Measurements from ENCODE around the gene H1-8.
A peak's percentile ranks its signal among the peaks of the same experiment; 100 is the strongest.
"Not testable (repeated sequence)": the region's sequence is repeated elsewhere in the genome, so short reads cannot be mapped to it uniquely, and the experiment has no call there.

Gene H1-8, protein sequence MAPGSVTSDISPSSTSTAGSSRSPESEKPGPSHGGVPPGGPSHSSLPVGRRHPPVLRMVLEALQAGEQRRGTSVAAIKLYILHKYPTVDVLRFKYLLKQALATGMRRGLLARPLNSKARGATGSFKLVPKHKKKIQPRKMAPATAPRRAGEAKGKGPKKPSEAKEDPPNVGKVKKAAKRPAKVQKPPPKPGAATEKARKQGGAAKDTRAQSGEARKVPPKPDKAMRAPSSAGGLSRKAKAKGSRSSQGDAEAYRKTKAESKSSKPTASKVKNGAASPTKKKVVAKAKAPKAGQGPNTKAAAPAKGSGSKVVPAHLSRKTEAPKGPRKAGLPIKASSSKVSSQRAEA

DNA sequence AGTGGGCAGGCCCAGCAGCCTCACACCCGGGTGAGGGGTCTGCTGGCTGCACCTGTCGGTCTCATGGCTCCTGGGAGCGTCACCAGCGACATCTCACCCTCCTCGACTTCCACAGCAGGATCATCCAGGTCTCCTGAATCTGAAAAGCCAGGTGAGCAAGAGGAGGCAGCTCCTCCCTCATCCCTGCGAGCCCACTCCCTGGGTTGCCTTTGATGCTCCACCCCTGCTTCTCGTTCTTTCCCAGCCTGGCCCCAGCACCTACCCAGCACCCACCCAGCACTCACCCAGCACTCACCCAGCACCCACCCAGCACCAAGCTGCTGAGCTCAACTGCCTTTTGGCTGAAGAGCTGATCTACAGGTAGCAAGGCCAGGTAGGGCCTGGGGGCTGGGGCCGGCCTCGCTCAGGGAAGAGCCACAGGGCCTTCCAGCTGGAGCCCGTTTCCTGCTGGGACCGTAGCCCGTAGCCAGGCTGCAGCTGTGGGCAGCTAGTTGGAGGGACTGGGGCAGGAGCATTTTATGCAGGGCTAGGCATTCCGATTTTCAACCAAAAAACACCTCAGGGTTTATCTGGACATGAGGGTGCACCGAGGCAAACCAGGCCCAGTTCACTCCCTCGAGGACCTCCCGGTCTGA, at the start of gene H1-8:
Gene H1-8, plus strand, starts transcription at position 20 of the 635 bp plus-strand sequence. Its CDS starts 44 bp downstream, at position 64.
- TF ChIP-seq, protein P1, sequence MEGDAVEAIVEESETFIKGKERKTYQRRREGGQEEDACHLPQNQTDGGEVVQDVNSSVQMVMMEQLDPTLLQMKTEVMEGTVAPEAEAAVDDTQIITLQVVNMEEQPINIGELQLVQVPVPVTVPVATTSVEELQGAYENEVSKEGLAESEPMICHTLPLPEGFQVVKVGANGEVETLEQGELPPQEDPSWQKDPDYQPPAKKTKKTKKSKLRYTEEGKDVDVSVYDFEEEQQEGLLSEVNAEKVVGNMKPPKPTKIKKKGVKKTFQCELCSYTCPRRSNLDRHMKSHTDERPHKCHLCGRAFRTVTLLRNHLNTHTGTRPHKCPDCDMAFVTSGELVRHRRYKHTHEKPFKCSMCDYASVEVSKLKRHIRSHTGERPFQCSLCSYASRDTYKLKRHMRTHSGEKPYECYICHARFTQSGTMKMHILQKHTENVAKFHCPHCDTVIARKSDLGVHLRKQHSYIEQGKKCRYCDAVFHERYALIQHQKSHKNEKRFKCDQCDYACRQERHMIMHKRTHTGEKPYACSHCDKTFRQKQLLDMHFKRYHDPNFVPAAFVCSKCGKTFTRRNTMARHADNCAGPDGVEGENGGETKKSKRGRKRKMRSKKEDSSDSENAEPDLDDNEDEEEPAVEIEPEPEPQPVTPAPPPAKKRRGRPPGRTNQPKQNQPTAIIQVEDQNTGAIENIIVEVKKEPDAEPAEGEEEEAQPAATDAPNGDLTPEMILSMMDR (conservative IDR thresholded peaks at IDR 0.05; ENCODE audit: control insufficient read depth, insufficient read depth, low read depth, low read length), result no peak
- no peak within 1 kb of the TSS for H3K4me3 ChIP-seq (ENCODE audit: control insufficient read depth, low read depth, low read length)
- no peak for DNase-seq (ENCODE audit: low read depth)

DNA sequence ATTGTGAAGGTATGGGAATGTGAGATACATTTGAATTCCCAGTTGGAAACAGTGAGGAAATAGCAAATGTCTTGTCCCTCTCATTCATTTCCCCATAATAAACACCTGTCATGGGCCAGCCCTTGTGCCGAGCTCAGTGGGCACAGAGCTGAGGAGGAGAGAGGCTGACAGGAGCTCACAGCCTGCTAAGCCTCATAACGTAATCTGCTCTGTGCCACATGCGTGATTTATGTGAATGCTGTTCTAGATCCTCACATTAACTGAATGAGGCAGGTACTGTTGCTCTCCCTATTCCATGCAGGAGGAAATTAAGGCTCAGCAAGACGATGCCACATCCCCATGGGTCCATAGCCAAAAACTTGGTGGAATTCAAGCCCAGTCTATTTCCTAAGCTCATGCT, 49.8 kb upstream of the H1-8 start:
- no peak overlapping the region for H3K4me3 ChIP-seq (ENCODE audit: control insufficient read depth, low read depth, low read length)
- TF ChIP-seq, protein P1 (conservative IDR thresholded peaks at IDR 0.05; ENCODE audit: control insufficient read depth, insufficient read depth, low read depth, low read length), result no peak
- no peak for DNase-seq (ENCODE audit: low read depth)

DNA sequence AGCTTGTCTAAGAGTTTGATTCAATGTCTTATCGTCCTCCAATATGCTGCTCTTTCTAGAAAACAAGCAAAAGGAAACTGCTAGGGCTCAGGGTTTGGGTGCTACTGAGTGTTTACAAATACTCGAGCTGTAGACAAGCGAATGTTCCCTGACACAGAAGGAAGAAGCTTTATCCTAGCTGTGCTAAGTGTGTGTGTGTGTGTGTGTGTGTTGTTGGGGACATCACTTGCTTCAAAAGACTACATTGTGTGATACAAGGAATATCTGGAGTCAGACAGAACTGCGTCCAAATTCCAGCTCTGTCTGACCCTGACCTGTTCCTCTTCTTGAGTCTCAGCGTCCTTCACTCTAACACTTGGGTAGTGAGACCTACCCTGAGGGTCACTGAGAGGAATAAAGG, 48.5 kb upstream of the H1-8 start:
- not testable (repeated sequence) for H3K4me3 ChIP-seq (ENCODE audit: control insufficient read depth, low read depth, low read length); DNase-seq (ENCODE audit: low read depth)

DNA sequence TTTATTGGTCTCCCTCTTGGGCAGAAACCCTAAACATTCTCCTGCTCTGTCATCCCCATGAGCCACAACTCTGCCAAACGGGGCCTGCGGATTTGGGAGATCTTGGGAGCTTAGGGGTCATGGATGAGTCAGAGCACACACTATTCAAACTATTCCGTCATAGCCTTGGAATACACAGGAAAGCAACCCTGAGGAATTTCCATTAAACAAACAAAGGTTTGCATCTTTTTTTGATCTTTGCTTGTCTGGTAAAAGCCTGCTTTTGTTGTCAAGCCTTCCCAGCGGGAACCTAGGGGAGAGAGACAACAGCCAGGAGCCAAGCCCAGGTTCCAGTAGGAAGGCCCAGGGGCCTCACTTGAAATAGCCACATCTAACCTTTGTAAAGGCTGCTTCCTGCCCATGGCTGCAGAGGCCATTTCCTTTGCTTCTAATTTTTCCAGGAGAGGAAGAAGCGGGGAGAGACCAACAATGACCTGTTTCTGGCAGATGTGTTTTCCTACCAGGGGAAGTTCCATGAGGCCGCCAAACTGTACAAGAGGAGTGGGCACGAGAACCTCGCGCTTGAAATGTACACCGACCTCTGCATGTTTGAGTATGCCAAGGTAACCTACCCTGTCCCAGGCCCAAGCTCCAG, 47.9 kb upstream of the H1-8 start:
- peak; percentile 89 for DNase-seq (ENCODE audit: low read depth)
- H3K4me3 ChIP-seq (ENCODE audit: control insufficient read depth, low read depth, low read length), result not testable (repeated sequence)

DNA sequence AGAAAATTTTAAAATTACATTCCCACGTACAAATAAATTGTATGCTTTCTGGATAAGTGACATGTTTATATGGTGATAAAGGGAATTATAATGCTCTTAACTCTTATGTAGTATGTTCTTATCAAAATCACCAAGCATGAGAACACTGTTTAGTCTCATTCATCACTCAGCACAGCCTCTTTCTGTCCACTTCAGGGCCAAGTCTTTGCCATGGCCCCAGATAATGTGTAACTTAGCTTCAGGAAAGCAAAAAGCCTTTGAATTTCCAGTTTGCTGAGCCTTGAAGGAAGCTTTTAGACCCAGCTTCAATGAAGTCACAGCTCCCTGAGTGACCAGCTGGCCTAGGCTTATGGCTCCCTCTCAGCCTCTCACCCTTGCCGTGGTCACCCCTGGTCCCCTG, 45.1 kb upstream of the H1-8 start:
- not testable (repeated sequence) for H3K4me3 ChIP-seq (ENCODE audit: control insufficient read depth, low read depth, low read length); DNase-seq (ENCODE audit: low read depth)

DNA sequence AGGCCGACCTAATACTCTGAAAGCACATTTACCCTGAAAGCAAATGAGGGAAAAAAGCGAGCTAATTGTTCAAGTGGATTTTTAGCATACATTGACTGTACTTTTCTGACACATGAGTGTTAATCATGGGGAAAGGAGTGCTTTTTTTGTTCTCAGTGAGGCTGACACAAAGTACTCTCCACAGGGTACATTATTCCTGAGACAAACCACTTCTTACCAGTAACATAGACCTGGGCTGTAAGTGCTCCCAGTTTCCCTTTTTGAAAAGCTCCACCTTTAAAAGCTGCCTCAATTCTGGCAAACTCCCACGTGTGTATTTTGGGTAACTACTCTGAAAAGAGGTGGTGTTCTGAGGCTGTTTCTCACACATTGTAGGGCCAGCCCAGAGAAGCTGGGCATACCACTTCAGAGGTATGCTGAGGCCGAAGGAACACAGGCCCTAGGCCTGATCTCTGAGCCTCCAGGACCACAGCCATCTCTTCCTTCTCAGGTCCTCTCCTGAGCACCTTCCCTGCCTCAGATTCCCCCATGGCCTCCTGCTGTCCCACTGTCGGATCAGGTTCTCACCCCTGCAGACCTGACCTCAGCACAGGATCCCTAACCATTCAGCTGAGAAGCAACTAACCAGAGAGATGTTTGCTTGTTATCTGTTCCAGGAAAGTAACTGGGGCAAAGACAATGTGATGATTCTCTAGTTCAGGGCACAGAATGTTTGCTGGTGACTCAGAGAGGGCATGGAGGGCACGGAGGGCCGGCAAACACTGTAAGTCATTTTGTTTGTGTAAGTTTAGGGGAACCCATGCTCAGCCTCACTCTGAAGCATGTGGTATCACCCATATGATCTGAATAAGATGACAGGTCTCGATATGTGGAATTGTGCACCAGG, 44.1 kb upstream of the H1-8 start:
- DNase-seq (ENCODE audit: low read depth); H3K4me3 ChIP-seq (ENCODE audit: control insufficient read depth, low read depth, low read length): not testable (repeated sequence)

DNA sequence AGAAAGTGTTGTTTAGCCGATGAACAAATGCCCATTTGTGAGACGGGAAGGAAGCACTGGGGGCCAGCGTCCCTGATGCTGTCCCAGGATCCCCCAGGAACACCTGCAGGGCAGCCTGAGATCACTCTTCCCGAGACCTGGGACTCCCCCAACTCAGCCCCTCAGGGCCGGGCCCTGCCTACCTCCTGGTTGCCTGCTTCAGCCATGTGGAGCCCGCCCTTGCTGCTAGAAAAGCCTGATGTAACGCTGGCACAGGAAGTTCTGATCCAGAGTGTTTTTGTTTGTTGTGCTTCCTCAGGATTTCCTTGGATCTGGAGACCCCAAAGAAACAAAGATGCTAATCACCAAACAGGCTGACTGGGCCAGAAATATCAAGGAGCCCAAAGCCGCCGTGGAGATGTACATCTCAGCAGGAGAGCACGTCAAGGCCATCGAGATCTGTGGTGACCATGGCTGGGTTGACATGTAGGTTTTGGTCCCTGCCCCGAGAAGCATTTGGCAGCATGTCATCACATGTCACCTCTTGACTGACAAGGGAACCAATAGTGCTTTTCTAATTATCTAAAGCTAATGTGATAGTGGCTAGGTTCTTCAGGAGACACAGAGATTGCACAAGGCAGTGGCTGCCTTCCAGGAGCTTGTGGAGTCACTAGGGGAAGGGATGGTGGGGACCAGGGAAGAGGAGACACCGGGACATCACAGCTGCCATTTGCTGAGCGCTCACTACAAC, 43.2 kb upstream of the H1-8 start:
- not testable (repeated sequence) for DNase-seq (ENCODE audit: low read depth)

DNA sequence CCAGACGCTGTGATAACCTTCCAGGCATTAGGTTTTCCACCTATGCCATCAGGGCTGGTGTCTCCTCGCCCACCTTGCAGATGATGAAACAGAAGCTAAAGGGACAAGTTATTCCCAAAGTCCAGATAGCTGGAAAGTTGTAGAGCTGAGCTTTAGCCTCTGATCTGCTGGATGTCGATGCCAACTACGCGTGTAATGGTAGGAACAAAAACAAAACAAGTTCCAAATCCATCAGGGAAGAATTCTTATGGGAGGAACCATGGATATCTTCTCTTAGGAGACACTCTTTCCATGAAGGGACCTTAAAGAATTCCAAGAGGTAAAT, 42.7 kb upstream of the H1-8 start:
- TF ChIP-seq, protein P1 (conservative IDR thresholded peaks at IDR 0.05; ENCODE audit: control insufficient read depth, insufficient read depth, low read depth, low read length), result no peak
- no peak for DNase-seq (ENCODE audit: low read depth)
- no peak overlapping the region for H3K4me3 ChIP-seq (ENCODE audit: control insufficient read depth, low read depth, low read length)

More for the DNA sequence above, 43.2 kb upstream of the H1-8 start:
- H3K4me3 ChIP-seq (ENCODE audit: control insufficient read depth, low read depth, low read length), result not testable (repeated sequence)

DNA sequence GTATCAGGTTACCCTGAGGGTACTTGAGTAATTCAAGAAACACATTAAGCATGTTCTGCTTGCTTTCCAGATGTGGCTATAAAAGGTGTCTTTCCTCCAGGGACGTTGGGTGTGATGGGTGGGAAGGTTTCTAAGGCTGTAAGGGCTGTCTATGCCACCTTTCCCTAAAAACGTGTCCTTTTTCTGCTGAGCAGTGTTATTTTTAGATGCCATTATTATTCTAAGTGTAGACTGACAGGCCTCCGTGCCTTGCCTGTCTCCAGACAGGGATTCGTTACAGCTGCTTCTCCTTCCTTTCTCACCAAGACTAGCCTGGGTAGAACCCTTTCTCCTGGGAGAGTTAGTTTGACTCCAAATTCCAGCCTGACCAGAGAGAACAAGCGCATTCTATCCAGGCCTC, 41.3 kb upstream of the H1-8 start:
- no peak overlapping the region for H3K4me3 ChIP-seq (ENCODE audit: control insufficient read depth, low read depth, low read length)
- no peak for DNase-seq (ENCODE audit: low read depth)
- TF ChIP-seq, protein P1 (conservative IDR thresholded peaks at IDR 0.05; ENCODE audit: control insufficient read depth, insufficient read depth, low read depth, low read length), result no peak
